GM12872 (cell line): ENCODE data around the gene CEMIP.

ENCODE experiments used
- CTCF ChIP-seq: IDR thresholded peaks from 3 replicates; pipeline ENCODE4 v1.5.1; 2011; ENCODE audit warnings: low read depth, mild to moderate bottlenecking, low read length, moderate library complexity; ENCODE audit not compliant: insufficient read depth

Gene CEMIP

GRCh38 chr15:80852676-80853075 lies 73.5 kb downstream of the CEMIP start:
- no peak for TF ChIP-seq CTCF

DNA sequence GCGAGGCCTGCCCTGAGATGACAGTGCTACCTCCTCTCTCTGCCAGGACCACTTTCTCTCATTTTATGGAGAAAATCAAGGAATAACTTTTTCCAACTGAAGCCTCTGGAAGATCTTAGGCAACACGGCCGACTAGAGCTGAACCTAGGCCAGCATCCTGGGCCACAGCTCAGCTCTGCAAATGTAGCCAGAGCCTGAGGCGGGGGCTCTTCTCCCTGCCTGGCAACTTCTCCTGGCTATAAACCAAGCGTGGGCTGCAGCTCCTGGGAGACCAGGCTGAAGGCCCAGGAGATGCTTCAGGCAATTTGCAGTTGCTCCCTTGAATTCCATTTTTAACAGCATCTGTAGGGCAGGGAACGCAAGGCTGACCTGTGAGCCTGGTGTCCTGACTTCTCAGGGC lies 74.9 kb downstream of the CEMIP start:
- TF ChIP-seq CTCF = no peak

DNA sequence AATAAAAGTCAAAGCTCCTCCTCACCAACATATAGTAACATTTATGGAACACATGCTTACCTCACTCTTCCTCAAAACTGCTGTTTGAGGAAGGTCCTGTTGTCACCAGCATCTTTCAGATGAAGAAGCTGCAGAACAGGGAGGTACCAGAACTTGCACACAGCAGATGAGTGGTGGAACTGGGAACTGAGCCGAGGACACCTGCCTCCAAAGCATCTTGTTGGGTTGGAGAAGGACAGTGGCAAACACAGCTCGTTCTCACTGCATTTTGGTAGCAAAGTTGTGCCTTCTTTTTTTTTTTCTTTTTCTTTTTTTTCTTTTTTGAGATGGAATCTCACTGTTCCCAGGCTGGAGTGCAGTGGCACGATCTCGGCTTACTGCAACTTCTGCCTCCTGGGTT lies 76.0 kb downstream of the CEMIP start:
- TF ChIP-seq CTCF = no peak

DNA sequence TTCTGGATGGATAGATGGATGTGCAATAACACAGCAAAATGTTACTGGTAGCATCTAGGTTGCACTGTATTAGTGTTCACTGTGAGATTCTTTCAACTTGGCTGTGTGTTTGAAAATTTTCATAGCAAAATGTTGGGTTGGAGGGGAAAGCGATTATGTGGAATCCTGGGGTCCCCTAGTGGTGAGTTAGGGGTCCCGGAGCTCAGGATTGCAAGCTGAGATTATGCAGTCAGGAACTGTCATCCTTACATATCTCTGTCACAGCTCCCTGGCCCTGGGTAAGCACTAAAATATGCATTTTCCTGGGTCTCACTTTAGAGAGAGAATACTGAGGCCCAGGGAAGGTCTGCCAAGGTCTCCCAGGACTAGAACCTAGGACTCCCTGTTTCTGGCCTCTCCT lies 77.2 kb downstream of the CEMIP start:
- TF ChIP-seq CTCF = peak; percentile 33; the same call in 1 of the 3 replicates

- no peak for TF ChIP-seq CTCF
Measured at GRCh38 chr15:80856809-80857377, 77.7 kb downstream of the CEMIP start.

- TF ChIP-seq CTCF = no peak
Measured at GRCh38 chr15:80861731-80862170, 82.6 kb downstream of the CEMIP start.

- TF ChIP-seq CTCF = no peak
Measured at GRCh38 chr15:80864666-80865065, 85.5 kb downstream of the CEMIP start.
